Raji (cell line): ENCODE measurements around the gene ZNF592.

Experiments
- POLR2A ChIP-seq: IDR thresholded peaks from 2 replicates; pipeline ENCODE4 v1.6.1; 2011; ENCODE audit warnings: low read depth, low read length, control low read depth; ENCODE audit not compliant: insufficient read depth

Gene ZNF592

DNA sequence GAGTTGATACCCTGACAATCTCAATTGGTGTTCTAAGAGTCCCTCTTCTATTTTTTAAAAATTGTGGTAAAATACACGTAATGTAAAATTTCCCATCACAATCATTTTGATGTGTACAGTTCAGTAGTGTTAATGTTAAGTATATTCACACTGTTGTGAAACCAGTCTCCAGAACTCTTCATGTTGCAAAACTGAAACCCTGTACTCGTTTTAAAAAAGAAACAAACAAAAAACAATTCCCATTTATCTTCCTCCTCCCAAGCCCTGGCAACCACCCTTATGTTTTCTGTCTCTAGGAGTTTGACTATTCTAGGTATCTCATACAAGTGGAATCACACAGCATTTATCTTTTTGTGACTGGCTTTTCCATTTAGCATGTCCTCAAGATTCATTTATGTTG lies 40.1 kb downstream of the ZNF592 start:
- no peak for TF ChIP-seq POLR2A

DNA sequence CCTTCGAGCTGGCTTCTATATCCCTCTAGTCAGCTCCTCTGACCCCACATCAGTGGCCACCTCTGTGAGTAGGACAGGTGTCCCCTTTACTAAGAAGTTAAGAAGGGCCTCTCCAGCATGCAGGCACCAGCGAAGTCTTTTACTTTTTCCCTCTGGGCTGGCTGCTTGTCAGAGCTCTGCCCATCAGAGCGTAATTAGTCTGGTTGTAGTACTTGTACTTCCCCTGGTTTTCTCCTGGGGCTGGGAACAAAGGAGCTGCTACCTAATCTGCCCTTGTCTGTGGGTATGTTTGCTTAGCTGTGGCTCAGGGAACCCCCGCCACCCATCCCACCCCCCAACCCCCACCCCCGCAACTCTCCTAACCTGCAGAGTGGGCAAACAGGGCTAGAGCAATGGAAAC lies 41.4 kb downstream of the ZNF592 start:
- TF ChIP-seq POLR2A = no peak

- TF ChIP-seq POLR2A = no peak
These were observed 42.3 kb downstream of the ZNF592 start for GRCh38 chr15:84790676-84791075.

DNA sequence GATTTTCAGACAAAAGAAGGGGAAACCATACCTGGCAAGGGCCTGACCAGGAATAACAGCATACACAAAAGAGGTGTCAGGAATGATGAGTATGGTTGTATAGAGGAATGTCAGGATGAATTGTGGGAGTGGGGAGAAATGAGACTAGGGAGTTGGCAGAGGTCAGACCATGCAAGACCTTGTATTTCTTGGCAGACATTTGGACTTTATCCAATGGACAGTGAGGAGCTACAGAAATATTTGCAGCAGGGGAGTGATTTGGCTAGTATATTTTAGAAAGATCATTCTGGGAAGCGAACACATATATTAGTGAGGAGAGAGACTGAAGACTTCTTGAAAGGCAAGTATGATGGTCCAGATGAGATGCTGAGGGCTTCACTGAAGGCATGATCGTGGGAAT lies 43.4 kb downstream of the ZNF592 start:
- TF ChIP-seq POLR2A = no peak

GRCh38 chr15:84793431-84794161 lies 45.2 kb downstream of the ZNF592 start:
- no peak for TF ChIP-seq POLR2A

DNA sequence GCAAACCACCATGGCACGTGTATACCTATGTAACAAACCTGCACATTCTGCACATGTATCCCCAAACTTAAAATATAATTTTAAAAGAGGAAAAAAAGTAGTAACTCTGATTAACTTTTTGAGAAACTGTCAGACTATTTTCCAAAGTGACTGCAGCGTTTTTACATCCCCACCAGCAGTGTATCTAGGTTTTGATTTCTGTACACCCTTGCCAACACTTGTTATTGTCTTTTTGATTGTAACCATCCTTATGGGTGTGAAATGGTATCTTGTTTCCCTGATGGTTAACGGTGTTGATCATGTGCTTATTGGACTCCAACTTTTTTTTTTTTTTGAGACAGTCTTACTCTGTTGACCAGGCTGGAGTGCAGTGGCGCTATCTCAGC lies 45.8 kb downstream of the ZNF592 start:
- TF ChIP-seq POLR2A = no peak

- no peak for TF ChIP-seq POLR2A
These were observed 46.8 kb downstream of the ZNF592 start for GRCh38 chr15:84795186-84795585.

- no peak for TF ChIP-seq POLR2A
These were observed 48.8 kb downstream of the ZNF592 start for GRCh38 chr15:84797212-84797611.

DNA sequence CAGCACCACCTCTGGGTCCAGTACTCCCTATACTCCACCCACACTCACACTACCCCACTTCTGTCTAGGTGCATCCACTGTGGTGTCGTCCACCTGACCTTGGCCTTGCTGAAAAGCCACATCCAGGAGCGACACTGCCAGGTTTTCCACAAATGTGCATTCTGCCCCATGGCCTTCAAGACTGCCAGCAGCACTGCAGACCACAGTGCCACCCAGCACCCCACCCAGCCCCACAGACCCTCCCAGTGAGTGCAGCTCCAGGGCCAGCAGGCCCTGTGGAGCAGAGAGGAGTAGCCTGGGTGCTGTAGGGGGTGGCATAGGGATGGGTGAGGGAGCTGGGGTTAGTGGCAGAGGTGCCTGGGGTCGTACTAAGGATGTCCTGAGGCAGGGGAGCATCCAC lies 49.4 kb downstream of the ZNF592 start:
- no peak for TF ChIP-seq POLR2A

GRCh38 chr15:84798436-84798946 lies 50.1 kb downstream of the ZNF592 start:
- no peak for TF ChIP-seq POLR2A

DNA sequence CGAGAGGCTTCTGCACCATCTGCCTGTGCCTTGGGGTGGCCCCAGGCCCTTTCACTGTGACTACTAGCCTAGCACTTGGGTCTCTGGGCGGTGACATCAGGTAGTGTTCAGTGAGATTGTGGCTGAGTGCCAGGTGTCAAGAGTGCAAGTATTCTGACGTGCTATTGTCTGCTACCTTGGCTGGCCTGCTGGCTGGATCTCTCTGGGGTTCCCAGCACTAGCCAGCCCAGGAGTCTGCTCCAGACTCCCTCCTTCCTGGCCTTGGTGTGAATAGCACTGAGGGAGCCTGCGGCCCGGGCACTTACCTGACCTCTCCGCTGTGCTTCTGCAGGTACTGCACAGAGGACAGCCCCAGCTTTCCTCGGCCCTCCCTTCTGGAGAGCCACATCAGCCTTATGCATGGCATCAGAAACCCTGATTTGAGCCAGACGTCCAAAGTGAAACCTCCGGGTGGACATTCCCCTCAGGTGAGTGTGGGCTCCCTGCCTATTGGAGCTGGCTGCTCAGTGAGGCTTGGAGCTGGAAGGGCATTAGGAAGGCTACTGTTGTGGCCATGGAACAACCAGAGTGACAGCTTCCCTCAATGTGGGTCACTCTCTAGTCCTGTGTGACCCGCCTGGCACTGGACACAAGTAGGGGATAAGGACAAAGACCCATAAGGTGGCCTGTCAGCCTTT lies 51.3 kb downstream of the ZNF592 start:
- TF ChIP-seq POLR2A = no peak

DNA sequence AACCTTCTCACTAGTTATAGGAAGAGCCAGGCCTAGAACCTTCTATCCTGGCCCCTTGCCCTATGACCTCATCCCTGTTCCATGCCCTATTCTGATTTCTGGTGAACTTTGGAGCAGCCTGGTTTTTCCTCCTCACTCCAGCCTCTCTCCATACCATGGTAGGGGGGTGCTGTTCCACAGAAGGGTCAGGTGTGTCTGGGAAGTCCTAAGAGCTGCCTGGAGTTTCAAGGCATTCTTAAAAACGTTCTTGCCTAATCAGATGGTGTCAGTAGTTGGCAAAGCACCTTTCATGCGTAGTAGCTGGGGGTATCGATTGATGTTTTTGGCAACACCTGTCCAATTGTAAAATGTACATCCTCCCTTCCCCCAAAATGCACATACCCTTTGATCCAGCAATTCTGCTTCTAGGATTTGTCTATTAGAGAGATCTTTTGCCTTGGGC lies 52.0 kb downstream of the ZNF592 start:
- TF ChIP-seq POLR2A = no peak

DNA sequence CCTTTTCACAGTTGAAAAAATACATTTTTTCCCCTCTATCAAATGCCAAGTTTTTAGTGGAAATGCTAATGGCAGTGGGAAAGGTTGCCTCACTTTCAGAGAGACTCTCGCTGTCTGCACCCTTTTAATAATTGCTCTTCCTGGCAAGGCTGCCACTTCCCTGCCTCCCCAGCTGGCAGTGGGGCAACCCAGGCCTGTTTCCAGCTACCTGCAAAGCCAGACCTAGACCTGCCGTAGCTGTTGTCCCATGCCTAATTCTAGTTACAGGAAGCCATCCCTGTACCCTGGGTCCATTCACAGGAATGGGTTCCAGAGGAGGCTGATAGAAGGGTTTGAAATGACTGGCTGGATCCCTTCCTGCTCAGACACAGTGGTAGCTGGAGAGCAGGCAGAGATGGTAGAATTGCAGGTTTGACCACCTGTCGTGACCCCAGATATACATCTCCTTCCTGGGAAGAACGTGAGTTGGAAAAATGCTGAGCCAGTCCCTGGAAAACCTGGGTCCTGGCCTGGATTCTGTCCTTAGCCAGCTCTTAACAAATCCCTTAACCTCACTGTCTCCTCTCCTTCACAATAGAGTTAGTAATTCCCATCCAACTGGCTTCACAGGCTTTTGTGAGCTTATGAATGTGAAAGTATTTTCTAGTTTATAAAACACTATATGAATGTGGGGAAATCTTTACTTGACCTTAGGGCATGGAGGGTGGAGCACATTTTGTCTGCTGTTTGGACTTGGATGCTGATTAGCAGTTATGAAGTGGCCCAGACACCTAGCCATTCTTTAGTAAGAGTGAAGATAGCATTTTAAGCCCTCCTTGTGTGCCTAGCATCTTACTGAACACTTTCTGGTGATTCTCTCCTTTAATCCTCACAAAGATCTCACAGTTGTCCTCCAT lies 55.9 kb downstream of the ZNF592 start:
- TF ChIP-seq POLR2A = no peak

GRCh38 chr15:84805221-84805620 lies 56.8 kb downstream of the ZNF592 start:
- no peak for TF ChIP-seq POLR2A

GRCh38 chr15:84807228-84807627 lies 58.8 kb downstream of the ZNF592 start:
- no peak for TF ChIP-seq POLR2A

DNA sequence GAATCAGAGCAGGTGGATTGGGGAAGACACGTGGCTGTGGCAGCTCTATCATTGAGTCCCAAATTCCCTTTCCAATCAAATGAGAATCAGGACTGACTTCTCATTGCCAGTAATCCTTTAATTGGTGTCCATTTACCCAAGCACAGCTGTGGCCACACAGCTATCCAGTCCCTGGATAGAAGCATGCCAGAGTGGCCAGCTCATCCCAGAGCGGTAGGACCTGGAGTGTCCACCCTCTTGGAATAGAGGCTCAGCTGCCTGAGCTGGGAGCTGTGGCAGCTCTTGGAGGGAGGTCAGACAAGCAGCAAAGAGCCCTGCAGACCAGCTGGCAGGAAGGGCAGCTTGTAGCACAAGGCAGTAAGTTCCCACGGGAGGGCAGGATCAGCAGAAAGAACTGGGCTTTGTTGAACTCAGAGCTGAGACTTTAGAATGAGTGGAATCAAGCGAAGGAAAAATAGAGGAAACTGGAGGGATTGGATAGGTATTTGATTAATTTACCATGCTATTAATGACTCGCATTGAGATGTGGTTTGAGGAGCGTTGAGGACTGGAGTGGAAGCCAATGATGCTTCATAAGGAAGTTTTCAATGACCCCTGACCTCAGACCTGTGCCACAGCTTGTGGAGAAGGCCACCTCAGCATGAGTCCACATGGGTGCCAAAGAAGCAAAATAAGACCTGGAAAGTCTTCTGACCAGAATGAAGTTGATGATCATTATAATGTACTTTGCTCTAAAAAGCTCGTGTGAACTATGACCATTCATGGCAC lies 61.9 kb downstream of the ZNF592 start:
- TF ChIP-seq POLR2A = no peak
